Measurements from ENCODE around the gene FBLIM1.
A peak's percentile ranks its signal among the peaks of the same experiment; 100 is the strongest.

The FBLIM1 gene

DNA sequence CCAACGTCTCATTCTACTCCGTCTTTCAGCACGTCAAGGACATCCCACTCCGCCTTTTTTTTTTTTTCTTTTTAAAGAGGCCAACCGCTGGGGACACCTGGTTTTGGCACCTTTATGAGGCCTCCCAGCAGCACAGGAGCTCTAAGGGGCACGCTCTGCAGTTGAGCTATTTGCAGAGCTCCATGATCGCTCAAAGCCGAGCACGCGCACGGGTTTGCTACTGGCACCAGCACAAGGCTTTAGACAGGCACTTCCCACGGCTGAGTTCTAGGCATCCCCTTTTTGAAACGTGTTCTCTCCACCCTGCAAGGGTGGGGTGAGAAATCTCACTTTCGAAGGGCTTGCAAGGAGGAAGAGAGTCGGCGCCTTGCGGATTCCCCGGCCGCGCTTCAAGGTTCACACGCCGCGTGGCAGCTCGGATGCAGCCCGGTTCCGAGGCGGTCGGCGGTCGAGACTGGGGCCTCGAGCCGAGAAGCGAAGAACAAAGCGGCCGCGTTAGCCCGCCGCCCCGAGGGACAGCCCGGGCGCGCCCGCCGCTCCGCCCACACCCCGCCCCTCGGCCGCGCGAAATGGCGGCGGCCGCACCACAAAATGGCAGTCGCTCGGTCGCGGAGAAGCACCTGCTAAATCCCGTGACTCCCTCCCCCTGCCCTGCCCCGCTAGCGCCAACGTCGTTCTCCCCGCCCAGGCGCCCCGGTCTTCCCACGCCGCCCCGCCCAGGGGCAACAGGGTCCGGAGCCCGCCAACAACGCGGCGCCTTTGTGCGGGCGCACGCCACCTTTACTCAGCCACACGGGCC is 76.0 kb downstream of the FBLIM1 start:
- Histone ChIP-seq H3K36me3 (ENCODE audit: control insufficient read depth, insufficient read depth, low read length) (no peaks in the 10 kb centered on the region), H3K4me1 (ENCODE audit: control insufficient read depth, insufficient read depth, low read length) (peaks cover 8% of the 10 kb centered on the region), H3K27me3 (ENCODE audit: control insufficient read depth, insufficient read depth, low read length) (no peaks in the 10 kb centered on the region), H3K9me3 (ENCODE audit: control insufficient read depth, insufficient read depth, low read length) (no peaks in the 10 kb centered on the region), H3K4me3 (ENCODE audit: low read depth, low read length) (peak overlapping the region; percentile 72), H3K9ac (ENCODE audit: low read depth, low read length) (peak overlapping the region; percentile 95)

DNA sequence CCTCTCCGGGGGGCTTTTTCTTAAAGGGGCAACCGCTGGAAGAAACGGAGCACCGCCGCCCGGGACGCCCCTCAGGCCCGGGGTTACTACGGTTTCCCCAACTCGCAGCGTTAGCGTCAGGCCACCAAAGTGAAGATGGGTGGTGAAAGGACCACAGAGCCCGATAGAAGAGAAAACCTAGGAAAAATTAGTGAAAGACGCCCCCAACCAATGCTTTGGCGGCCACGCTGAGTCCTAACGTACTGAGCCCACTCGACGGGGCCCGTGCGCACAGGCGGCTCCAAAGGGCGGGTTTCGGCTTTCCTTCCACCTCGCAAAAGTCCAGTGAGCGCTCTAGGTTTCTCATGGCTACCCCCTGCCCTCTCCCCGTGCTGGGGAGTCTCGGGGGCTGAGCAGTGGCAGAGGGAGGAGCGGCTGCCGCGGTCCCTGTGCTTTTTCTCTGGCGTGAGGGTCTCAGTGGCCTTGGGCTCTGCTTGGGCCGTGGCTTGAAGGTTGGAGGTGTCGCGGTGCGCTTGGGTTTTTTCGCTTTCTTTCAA is 76.7 kb downstream of the FBLIM1 start:
- Histone ChIP-seq H3K9me3 (ENCODE audit: control insufficient read depth, insufficient read depth, low read length) (no peaks in the 10 kb centered on the region), H3K27me3 (ENCODE audit: control insufficient read depth, insufficient read depth, low read length) (no peaks in the 10 kb centered on the region), H3K36me3 (ENCODE audit: control insufficient read depth, insufficient read depth, low read length) (no peaks in the 10 kb centered on the region), H3K4me1 (ENCODE audit: control insufficient read depth, insufficient read depth, low read length) (peaks cover 3% of the 10 kb centered on the region), H3K9ac (ENCODE audit: low read depth, low read length) (peak overlapping the region; percentile 95), H3K4me3 (ENCODE audit: low read depth, low read length) (peak overlapping the region; percentile 72)

GRCh38 chr1:15835741-15836510 is 77.3 kb downstream of the FBLIM1 start:
- Histone ChIP-seq H3K27me3 (ENCODE audit: control insufficient read depth, insufficient read depth, low read length) (no peaks in the 10 kb centered on the region), H3K4me1 (ENCODE audit: control insufficient read depth, insufficient read depth, low read length) (no peaks in the 10 kb centered on the region), H3K9ac (ENCODE audit: low read depth, low read length) (peak overlapping the region; percentile 95), H3K36me3 (ENCODE audit: control insufficient read depth, insufficient read depth, low read length) (no peaks in the 10 kb centered on the region), H3K4me3 (ENCODE audit: low read depth, low read length) (peak overlapping the region; percentile 72), H3K9me3 (ENCODE audit: control insufficient read depth, insufficient read depth, low read length) (no peaks in the 10 kb centered on the region)

Measured in iPS-15b (cell line).